Medulla oblongata (tissue), 1 donor: ENCODE measurements around the gene ART5.
A peak's percentile ranks its signal among the peaks of the same experiment; 100 is the strongest.
"Not testable (repeated sequence)": the region's sequence is repeated elsewhere in the genome, so short reads cannot be mapped to it uniquely, and the experiment has no call there.

Experiments used
- DNase-seq: peaks from one replicate; pipeline ENCODE4 v3.0.0-alpha.2; 2015; ENCODE audit errors: extremely low spot score

ART5 gene

GRCh38 chr11:3617990-3618389 lies 23.8 kb downstream of the ART5 start:
- DNase-seq, result no peak

DNA sequence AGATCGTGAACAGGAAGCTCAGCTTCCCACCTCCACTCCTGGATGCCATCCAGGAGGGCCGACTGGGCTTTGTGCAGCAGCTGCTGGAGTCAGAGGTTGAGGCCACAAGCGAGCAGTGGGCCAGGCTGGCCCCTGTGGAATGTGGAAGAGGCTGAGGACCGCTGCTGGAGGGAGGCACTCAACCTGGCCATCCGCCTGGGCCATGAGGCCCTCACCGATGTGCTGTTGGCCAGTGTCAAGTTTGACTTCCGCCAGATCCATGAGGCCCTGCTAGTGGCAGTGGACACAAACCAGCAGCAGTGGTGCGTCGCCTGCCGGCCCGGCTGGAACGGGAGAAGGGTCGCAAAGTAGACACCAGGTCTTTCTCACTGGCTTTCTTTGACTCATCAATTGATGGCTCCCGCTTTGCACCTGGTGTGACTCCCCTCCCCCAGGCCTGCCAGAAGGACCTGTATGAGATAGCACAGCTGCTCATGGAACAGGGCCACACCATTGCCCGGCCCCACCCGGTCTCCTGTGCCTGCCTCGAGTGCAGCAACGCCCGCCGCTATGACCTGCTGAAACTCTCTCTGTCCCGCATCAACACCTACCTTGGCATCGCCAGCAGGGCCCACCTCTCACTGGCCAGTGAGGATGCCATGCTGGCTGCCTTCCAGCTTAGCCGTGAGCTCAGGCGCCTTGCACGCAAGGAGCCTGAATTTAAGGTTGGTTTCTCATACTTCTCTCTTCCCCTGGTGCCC lies 24.9 kb downstream of the ART5 start:
- DNase-seq, result no peak

GRCh38 chr11:3615998-3616397 lies 25.8 kb downstream of the ART5 start:
- DNase-seq, result no peak

DNA sequence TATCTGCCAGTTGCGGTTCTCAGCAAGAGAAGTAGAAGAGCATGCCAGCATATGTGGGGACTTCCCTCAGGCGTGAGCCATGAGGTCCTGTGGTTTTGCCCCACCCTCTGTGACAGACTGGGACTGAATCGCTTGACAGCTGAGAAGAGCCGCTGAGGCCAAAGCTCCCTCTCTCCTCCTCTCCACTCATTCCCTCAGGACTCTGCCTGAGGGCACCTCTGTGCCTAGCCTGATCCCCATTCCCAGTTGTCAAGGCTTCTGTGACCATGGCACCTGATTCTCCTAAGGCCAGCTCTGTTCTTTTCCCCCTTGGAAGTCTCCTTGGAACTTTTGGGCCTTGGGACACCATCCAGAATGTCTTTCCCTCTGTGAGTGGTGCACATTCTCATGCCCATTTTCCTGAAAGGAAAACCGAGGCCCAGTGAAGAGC lies 27.0 kb downstream of the ART5 start:
- peak; percentile 38 for DNase-seq

- peak; percentile 24 for DNase-seq
These were observed 27.6 kb downstream of the ART5 start for GRCh38 chr11:3613998-3614741.

- no peak for DNase-seq
These were observed 29.7 kb downstream of the ART5 start for GRCh38 chr11:3611976-3612678.

DNA sequence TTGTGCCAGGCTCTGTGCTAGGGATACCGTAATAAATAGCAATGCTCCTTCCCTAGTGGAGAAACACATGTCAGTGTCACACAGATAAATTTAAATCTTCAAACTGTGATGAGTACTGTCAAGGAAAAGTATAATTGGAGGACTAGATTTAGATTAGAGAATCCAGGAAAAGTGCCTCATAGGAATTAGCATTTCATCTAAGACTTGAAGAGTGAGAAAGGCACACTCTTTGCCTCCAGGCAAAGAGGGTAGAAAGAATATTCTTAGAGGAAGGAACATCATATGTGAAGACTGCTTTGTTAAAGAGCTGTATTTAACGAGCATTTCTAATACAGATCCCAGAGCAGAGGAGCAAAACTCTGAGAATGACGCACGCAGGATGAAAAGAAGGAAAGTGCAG lies 30.9 kb downstream of the ART5 start:
- DNase-seq, result no peak

DNA sequence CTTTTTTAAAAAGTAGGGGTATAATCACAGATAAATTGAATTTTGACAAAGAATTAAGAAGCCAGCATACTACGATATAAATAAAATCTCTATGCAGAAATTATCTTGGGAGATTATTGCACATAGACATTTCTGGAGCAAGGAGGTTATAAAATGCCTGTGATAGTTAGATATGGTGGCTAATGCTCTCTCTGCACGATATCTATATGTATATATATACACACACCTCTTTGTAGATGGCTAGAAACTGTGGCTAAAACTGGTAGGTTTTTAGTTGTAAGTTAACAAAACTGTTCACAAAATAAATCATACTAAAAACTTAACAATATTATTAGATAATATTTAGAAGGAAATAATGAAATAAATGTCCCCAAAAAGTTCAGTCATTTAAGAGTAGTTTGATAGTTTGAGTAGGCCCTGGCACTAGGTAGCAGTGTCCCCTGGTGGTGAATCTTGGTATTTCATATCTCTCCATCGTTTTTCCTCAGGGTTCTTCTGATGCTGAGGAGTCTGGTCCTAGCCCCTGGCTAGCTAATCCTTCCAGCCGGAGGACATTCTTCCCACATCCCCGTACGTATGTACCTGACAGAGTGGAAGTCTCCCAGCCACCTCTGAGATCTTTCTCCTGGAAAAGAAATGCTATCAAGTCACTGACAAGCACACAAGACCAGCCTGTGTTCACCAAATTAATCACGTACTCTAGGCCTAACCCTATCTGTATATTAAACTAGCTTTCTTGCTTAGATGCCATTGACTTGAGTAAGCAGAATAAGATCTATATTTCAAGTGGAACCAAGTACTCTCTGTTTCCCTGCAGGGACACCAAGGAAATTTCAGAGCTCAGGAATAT lies 32.2 kb downstream of the ART5 start:
- DNase-seq, result peak; percentile 30

DNA sequence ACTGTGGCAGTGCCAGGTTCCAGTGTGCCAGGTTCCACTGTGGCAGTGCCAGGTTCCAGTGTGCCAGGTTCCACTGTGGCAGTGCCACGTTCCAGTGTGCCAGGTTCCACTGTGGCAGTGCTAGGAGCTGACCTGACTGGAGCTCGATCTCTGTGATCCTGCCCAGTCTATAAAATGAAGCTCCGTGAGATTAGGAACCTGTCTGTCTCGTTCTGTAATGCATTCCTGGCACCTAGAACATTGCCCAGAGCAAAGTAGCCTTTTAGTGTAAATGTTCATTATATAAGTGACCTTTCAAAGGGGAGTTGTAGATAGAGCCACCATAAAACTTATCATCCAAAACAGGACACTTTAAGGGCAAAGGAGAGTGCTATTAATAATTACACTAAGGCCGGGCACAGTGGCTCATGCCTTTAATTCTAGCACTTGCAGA lies 36.0 kb downstream of the ART5 start:
- no peak for DNase-seq

DNA sequence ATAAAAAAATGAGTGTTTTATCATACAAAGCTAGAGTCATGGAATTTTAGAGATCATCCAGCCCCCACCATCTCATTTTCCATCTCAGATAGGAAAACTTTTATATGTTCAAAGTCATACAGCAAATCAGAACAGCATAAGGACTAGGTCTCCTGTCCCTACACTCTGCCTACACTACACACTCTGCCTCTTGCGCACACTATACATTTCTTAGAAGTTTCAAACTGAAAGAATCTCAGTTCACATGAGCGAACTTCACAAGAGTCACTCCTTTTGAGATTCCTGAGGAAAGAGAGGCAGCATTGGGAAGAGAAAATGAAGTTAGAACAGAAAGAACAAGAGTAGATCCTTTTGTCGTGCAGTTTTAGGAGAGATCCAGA lies 36.5 kb downstream of the ART5 start:
- no peak for DNase-seq

GRCh38 chr11:3604167-3604566 lies 37.6 kb downstream of the ART5 start:
- no peak for DNase-seq

DNA sequence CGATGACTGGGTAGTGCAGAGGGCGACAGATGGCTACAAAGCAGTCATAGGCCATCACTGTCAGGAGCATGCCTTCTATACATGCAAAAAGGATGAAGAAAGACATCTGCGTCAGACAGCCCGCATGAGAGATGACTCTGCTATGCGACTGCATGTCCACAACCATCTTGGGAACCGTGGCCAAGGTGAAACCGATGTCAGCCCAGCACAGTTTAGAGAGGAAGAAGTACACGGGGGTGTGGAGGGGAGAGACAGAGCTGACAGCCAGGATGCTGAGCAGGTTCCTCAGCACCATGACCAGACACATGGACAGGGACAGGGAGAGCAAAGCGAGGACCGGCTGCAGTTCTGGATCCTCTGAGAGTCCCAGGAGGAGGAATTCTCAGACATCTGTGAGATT lies 41.6 kb downstream of the ART5 start:
- not testable (repeated sequence) for DNase-seq

- DNase-seq, result not testable (repeated sequence)
These were observed 44.0 kb downstream of the ART5 start for GRCh38 chr11:3597743-3598142.

DNA sequence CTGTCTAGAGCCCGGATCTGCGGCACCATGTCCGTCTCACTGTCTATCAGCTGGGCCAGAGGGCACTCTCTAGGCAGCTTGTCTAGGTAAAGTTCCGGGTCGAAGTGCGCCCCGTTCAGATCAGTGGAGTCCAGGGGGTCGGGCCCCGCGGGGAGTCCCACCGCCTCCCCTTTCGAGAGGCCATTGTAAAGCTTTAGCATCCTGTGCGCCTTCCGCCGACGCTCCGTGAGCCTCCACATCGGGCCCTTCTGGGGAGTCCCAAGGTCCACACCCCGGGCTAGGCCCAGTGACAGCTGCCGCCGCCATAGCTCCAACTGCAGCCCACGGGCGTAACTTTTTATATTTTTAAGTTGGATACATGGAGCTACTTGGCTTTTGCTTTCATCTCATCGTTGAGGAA lies 50.5 kb downstream of the ART5 start:
- DNase-seq, result not testable (repeated sequence)

GRCh38 chr11:3590193-3590592 lies 51.6 kb downstream of the ART5 start:
- not testable (repeated sequence) for DNase-seq

DNA sequence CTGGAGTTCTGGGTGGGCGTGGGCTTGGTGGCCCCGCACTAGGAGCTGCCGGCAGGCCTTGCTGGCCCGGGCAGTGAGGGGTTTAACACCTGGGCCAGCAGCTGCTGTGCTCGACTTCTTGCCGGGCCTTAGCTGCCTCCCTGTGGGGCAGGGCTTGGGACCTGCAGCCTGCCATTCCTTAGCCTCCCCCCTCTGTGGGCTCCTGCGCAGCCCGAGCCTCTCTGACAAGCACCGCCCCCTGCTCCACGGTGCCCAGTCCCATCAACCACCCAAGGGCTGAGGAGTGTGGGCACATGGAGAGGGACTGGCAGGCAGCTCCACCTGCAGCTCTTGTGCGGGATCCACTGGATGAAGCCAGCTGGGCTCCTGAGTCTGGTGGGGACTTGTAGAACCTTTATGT lies 53.0 kb downstream of the ART5 start:
- DNase-seq, result not testable (repeated sequence)
